Measurements from ENCODE around the gene WFDC12.
A peak's percentile ranks its signal among the peaks of the same experiment; 100 is the strongest.

WFDC12 gene

GRCh38 chr20:45111799-45112471 is 12.3 kb downstream of the WFDC12 start:
- no peak for TF ChIP-seq EP300 (IDR thresholded peaks at IDR 0.05; ENCODE audit: borderline replicate concordance)
- peak; percentile 49 for TF ChIP-seq RAD21 (IDR thresholded peaks at IDR 0.05; ENCODE audit: low read depth)

- no peak for TF ChIP-seq FOXM1 (IDR thresholded peaks at IDR 0.05; ENCODE audit: borderline replicate concordance, low read depth)
- TF ChIP-seq YY1 (IDR thresholded peaks at IDR 0.05; ENCODE audit: low read depth) = no peak
- TF ChIP-seq USF1 (IDR thresholded peaks at IDR 0.05) = no peak
- no peak for TF ChIP-seq RAD21 (IDR thresholded peaks at IDR 0.05; ENCODE audit: low read depth)
- TF ChIP-seq TCF12 (IDR thresholded peaks at IDR 0.05; ENCODE audit: low read depth) = no peak
- no peak for TF ChIP-seq MAX (IDR thresholded peaks at IDR 0.05)
- TF ChIP-seq CREB1 (IDR thresholded peaks at IDR 0.05; ENCODE audit: low read depth) = no peak
Measured at GRCh38 chr20:45111285-45111684, 13.0 kb downstream of the WFDC12 start.

- TF ChIP-seq ZBTB7A (IDR thresholded peaks at IDR 0.05; ENCODE audit: low read depth) (no peak), TEAD4 (IDR thresholded peaks at IDR 0.05) (no peak), EGR1 (IDR thresholded peaks at IDR 0.05) (no peak), TCF12 (IDR thresholded peaks at IDR 0.05; ENCODE audit: low read depth) (no peak), CEBPB (IDR thresholded peaks at IDR 0.05) (no peak), NFIC (IDR thresholded peaks at IDR 0.05) (no peak), REST (IDR thresholded peaks at IDR 0.05; ENCODE audit: low read depth) (no peak), EP300 (IDR thresholded peaks at IDR 0.05; ENCODE audit: borderline replicate concordance) (no peak), USF1 (IDR thresholded peaks at IDR 0.05) (no peak), YY1 (IDR thresholded peaks at IDR 0.05; ENCODE audit: low read depth) (no peak), MAX (IDR thresholded peaks at IDR 0.05) (no peak), FOXM1 (IDR thresholded peaks at IDR 0.05; ENCODE audit: borderline replicate concordance, low read depth) (no peak), CREB1 (IDR thresholded peaks at IDR 0.05; ENCODE audit: low read depth) (no peak), RAD21 (IDR thresholded peaks at IDR 0.05; ENCODE audit: low read depth) (no peak), TAF1 (IDR thresholded peaks at IDR 0.05; ENCODE audit: low read depth) (no peak)
Measured at GRCh38 chr20:45110301-45110700, 14.0 kb downstream of the WFDC12 start.

- TF ChIP-seq TEAD4 (IDR thresholded peaks at IDR 0.05) (no peak), ZBTB7A (IDR thresholded peaks at IDR 0.05; ENCODE audit: low read depth) (no peak), YY1 (IDR thresholded peaks at IDR 0.05; ENCODE audit: low read depth) (no peak), CREB1 (IDR thresholded peaks at IDR 0.05; ENCODE audit: low read depth) (no peak), TCF12 (IDR thresholded peaks at IDR 0.05; ENCODE audit: low read depth) (no peak), EP300 (IDR thresholded peaks at IDR 0.05; ENCODE audit: borderline replicate concordance) (no peak), CEBPB (IDR thresholded peaks at IDR 0.05) (no peak), TAF1 (IDR thresholded peaks at IDR 0.05; ENCODE audit: low read depth) (no peak), EGR1 (IDR thresholded peaks at IDR 0.05) (no peak), RAD21 (IDR thresholded peaks at IDR 0.05; ENCODE audit: low read depth) (no peak), NFIC (IDR thresholded peaks at IDR 0.05) (no peak), USF1 (IDR thresholded peaks at IDR 0.05) (no peak), MAX (IDR thresholded peaks at IDR 0.05) (no peak), REST (IDR thresholded peaks at IDR 0.05; ENCODE audit: low read depth) (no peak)
Measured at GRCh38 chr20:45109634-45110033, 14.6 kb downstream of the WFDC12 start.

- no peak for TF ChIP-seq CREB1 (IDR thresholded peaks at IDR 0.05; ENCODE audit: low read depth)
- TF ChIP-seq USF1 (IDR thresholded peaks at IDR 0.05) = peak; percentile 68
Measured at GRCh38 chr20:45105317-45105716, 18.9 kb downstream of the WFDC12 start.

Measured in Ishikawa (cell line).